CD4-positive, alpha-beta T cell treated with Interleukin-6 at 100 ng/mL for 8 hours (primary cell): ENCODE results near the gene MED15.
"Not testable (repeated sequence)": the region's sequence is repeated elsewhere in the genome, so short reads cannot be mapped to it uniquely, and the experiment has no call there.

Source experiments
- DNase-seq: peaks from one replicate; pipeline ENCODE4 v3.0.0-alpha.2; 2020; ENCODE audit warnings: mixed read lengths, low spot score

MED15 gene

DNA sequence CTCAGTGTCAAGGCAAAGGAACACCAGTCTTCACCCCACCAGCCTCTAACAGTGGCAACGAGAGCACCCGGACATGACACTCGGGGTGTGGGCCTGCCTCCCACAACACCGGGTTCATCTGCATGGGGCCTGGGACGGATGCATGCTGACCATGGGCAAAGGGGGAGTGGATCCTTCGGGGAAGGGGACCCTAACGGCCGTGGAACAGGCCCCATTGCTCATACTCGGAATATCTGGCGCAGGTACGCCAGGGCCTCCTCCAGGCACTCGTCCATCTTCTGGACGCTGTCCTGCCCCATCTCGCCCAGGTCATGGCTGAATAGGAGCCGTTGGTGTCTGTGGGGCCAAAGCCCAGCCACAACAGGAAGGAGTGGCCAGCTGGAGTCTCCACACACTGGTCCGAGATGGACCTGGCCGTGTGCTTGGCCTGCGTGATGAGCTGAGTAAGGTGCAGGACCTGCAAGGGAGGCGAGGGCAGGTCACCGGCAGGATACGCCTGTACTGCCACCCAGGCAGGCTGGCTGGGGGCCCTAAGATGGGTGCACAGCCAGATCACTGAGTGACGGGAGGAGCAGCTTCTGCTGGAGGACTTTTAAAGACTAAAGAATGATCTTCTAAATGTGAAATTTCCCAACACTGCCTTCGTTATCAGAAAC is 96.8 kb downstream of the MED15 start:
- no peak for DNase-seq

DNA sequence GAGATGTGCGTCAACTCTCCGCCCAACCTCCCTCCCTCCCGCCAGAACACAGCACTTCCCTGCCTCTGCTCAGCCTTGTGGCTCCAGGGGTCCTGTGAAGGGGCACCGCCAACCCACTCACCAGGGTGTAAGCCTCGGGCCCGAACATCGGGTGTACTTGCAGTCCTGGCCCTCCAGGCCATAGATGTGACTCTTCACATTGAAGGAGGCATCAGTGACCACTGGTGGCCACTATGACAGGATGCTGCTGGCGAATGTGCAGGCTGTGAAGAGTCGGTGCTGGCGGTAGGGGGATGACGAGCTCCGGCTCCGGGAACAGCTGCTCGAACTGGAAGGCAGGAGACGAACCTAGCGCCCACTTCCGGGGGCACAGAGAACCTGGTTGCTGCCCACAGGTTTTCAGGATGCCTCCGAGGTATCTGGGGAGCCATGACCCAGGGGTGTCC is 97.4 kb downstream of the MED15 start:
- no peak for DNase-seq

DNA sequence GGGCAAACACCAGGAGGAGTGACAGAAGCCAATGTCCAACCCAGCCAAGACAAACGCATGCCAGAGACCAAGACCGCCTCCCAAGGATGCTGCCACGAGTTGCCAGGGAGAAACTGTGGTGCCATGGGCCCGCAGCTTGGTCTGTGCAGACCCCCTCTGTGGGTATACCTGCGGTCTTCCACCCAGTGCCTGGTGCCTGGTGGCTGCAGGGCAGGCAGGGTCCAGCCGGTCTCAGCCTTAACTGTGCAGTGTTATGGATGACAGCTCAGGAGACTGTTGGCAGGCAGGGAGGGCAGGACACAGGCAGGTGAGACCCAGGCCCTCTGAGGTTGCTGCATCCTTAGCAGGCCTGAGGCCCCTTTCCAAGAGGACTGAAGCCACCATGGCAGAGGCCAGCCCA is 97.9 kb downstream of the MED15 start:
- no peak for DNase-seq

DNA sequence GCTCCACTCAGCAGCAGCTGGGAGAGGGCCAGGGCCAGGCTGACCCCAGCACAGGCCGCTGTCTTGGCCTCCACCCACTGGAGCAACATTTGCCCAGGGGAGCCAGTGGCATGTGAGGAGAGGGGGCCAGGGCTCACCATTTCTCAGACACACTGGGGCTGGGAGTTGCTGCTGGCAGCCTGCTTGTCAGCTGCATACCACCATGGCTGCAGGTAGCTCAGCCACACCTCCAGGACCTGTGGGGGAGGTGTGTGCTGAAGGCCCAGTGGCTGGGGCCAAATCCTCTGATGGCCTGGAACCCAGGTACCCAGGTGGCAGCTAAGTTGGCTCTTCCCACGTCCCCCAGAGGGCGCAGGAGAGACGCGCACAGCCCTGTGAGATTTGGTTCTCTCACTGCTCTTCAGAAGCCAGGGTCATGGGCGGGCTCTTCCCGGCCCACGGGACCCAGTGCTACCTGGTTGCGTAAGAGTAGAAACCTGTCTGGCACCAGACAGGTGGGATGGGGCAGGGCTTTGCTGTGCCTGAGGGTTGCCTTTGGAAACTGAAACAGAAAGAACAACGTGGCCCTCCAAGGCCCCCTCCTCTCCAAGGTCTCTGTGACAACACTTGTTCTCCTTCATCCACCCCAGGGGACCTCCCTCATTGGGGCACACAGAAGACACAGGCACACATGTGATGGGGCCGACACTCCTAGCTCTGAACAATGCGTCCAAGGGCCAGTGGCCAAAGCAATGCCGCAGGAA is 98.8 kb downstream of the MED15 start:
- DNase-seq = peak; percentile 70

DNA sequence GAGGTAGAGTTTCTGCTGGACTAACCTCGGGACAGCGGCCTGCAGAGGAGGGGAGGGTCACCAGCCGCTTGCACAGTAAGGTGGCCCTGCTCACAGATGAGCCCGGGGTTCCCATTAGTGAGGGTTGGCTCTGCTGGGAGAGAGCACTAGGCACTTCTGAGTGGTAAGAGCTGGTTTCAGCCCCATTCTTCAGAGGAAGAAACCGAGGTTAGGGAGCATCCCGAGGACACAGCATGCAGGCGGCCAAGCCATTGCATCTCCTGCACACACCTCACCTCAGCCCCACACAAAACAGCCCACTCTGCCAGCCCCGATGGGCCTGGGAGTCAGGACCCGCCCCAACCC is 99.3 kb downstream of the MED15 start:
- no peak for DNase-seq

DNA sequence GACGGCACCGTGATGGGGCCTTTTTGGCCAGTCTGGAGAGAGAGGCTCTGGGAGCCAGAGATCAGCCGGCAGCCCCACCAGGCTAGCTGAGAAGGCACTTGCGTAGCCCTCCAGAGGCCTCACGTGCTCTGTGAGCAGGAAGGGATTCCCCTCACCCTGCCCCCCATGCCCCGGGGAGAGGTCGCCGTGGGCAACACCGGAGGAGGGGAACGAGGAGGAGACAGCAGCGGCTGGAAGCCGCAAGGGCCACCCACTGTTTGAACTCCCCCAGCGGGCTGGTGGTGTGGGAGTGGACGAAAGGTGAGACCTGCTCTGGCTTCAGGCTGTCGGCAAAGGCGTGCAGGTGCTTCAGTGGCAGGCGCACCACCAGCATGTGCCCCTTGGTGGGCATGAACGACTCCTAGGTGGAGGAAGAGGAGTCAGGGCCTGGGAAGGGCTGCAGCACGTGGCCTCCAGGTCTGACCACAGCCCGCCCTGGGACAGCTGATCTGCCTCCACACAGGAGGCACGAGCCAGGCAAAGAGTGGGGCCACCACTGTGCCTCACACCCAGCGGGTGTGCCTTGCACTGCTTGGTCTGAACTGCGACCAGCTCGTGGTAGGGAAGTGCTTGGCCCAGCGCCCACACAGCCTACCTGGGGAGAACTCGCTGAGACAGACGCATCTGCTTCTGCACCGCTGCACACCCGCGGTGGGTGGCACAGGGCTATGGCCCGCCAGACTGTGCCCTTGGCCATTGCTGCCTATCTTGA is 99.9 kb downstream of the MED15 start:
- DNase-seq = no peak

DNA sequence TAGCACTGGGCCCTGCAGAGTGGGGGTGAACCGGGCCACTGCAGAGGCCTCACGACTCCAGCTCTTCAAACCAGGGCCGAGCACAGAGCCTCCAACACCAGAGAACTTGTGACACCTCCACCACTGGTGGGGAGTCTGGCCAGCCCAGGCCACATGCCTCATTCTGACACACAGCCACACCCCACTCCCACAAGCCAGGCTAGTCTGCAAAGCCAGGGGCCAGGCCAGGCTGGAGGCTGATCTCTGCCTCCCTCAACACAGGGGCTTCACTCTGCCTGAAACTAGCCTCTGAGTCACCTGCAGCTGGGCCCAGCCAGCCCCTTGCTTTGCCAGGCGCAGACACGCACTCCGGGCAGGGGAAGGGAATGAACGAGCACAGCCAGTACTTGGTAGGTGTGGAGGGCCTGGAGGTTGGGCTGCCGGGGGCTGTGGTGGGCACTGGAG is 102.9 kb downstream of the MED15 start:
- no peak for DNase-seq

DNA sequence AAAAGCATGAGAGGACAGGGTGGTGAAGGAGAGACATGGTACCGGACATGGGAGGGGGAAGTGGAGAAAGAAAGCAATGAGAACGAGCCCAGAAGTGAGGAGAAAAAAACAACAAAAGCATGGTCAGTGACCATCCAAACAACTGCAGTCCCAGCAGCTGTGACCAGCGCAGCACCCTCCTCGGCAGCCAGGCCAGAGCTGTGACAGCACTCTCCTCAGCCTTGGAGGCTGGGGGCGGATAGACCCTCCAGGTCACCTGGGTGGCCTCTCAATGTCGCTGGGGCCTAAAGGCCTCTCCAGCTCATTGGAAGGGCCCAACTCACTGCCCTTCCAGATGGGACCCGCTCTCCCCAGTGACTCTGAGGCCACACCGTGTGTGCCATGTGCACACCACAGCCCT is 103.3 kb downstream of the MED15 start:
- DNase-seq = no peak

DNA sequence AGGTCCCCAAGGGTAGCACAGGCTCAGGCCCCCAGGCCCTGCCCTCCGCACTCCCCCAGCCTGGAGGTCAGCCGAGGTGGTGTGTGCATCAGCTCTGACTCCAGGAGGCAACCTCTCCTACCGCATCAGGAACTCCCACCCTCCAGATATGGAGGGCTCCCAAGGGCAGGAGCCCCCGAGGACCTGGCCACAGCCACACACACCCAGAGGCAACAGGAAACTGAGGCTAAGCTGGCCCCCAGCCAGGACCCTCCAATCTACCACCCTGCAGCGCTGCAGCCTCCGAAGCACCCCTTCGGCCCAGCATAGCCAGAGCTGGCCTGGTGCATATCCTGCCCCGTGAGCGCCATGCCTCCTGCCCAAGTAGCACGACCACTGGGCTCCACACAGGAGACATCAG is 104.0 kb downstream of the MED15 start:
- no peak for DNase-seq

DNA sequence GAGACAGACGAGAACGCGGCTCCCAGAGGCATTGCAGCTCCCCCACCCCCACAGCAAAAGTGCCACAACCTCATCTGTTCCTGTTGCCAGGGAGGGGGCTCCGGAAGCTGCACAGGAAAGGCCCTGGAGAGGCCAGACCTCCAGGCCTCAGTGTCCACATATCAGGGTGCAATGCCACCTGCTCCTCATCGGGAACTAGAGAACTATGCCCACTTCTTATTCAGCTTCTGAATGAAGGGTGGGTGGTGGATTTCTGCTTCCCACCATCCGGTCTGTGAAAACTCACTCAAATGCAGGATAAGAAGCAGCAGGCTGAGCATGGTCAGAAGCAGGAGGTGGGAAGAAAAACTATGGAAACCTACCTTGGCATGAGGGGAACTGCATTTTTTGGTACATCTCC is 105.9 kb downstream of the MED15 start:
- DNase-seq = no peak

DNA sequence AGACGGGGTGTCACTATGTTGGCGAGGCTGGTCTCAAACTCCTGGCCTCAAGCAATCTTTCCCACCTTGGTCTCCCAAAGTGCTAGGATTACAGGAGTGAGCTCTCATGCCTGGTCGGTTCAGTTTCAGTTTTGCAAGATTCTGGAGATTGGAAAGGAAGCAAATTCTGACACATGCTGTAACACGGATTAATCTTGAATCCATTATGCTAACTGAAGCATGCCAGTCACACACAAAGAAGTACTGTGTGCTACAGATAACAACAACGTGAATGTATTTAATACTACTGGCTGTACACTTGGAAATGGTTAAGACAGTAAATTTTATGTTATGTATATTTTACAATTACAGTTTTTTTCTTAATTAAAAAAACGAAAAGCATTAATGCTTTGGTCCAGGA is 107.6 kb downstream of the MED15 start:
- DNase-seq = no peak

DNA sequence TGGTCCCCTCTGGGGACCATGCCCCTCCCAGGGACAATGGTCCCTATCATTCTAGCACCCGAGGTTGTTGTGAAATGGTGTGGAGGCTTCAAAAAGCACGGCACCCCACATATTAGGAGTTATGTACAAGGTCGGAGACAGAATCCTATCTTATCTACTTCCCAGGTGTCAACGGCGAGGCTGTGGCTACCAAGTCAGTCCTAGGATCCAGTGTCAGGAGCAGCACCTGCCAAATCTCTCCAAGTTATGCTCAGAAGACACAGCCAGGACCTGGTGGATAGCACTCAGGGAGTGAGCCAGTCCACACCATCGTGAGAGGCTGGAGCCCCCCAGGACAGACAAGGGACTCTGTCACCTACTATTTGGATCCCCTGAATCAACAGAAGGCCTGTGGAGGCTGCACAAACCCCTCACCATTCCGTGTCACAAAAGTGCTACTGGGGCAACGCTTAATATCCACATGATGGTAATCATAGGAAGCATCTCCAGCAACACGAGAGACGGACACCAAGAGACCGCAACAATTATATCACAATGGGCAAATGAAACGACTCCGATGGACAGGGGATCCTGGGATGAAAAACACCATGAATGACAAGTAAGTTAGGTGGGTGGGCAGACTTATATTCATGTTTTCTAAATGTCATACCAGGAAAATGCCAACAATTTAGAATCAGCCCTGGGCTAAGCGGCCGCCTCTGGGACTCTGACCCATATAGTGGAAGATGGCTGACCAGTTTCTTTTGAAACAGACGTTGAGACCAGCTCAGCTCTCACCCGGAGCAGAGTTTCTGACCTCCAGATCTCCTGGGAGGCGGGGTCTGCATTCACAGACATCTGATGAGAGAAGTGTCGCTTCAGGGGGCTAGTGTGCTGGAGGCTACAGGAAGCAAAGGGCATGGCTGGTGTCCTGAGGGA is 108.4 kb downstream of the MED15 start:
- DNase-seq = no peak

DNA sequence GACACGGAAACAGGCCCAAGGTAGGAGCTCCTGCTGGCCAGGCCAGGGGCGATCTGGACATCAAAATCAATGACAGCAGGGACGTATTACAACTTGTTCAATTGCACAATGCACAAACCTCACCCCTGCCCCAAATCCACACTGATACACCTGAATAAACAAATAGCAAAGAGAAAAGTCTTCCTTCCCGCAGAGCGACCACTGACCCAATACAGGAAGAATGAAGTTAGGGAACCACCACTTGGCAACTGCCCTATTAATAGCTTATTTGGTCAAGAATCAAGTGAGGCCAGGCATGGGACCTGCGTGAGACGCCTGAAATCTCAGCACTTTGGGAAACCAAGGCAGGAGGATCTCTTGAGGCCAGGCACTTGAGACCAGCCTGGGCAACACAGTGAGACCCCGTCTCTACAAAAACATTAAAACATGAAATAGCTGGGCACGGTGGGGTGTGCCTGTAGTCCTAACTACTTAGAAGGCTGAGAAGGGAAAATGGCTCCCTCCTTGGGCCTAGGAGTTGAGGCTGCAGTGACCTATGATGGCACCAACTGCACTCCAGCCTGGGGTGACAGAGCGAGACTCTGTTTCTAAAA is 109.1 kb downstream of the MED15 start:
- DNase-seq = no peak

DNA sequence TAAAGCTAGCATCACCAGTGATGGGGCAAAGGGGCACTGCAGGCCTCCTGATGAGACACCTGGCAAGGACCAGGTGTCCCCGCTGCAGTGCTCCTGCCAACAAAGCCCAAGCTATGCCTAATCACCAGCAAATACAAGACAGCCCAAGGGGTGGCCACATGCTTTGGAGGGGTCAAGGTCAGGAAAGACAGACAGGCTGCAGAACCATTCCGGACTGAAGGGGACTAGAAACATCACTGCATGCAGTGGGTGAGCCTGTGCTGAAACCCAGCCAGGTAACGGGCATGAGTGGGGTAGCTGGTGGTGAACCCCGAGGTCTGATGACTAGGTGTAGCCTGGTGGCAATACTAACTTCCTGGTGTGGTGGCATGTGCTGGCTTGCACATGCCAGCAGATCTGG is 111.1 kb downstream of the MED15 start:
- no peak for DNase-seq

DNA sequence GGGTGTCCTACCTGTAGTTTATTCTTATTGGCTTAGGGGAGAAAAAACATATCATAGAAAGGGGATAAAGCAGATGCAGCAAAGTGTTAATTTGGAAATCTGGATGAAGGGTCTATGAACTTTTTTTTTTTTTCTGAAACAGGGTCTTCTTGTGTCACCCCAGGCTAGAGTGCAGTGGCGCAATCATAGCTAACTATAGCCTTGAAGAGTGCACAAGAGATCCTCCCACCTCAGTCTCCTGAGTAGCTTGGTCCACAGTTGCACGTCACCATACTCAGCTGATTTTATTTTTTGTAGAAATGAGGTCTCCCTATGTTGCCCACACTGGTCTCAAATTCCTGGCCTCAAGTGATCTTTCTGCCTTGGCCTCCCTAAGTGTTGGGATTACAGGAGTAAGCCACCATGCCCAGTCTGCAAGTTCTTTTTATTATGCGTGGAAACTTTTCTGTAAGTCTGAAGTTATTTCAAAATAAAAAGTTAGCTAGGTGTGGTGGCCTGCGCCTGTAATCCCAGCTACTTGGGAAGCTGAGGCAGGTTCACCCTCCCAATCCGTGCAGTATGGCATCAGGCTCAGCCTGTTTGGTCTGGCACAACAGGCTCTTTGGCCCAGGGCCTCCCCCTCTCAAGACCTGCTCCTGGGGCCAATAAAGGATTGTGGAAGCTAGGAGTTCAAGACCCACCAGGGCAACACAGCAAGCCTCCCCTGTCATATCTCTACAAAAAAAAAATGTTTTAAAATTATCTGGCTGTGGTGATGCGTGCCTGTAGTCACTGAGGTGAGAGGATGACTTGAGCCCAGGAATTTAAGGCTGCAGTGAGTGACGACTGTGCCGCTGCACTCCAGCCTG is 111.9 kb downstream of the MED15 start:
- no peak for DNase-seq

DNA sequence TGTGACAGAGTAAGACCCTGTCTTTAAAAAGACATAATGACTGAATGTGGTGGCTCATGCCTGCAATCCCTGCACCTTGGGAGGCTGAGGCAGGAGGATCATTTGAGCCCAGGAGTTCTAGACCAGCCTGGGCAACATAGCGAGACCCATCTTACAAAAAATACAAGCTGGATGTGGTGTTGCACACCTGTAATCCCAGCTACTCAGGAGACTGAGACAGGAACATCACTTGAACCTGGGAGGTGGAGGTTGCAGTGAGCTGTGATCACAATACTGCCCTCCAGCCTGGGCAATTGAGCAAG is 112.4 kb downstream of the MED15 start:
- not testable (repeated sequence) for DNase-seq

DNA sequence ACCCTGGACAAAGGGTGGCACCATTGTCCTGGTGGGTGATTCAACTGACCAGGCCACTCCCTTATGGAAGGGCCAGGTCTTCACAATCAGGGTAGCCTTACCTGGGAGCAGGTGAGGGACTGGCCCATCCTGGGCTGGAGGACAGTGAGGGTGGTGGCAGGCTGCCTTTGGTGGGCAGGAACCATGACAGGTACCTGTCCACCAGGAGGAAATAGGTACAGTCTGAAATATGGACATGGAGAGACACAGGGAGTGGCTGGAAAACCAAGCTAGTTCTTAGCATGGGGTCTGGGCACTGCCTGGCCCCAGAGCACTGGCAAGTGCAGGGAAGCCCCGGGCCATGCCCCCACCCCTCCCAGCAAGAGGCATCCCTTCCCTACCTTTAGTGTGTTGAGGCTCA is 113.8 kb downstream of the MED15 start:
- no peak for DNase-seq

DNA sequence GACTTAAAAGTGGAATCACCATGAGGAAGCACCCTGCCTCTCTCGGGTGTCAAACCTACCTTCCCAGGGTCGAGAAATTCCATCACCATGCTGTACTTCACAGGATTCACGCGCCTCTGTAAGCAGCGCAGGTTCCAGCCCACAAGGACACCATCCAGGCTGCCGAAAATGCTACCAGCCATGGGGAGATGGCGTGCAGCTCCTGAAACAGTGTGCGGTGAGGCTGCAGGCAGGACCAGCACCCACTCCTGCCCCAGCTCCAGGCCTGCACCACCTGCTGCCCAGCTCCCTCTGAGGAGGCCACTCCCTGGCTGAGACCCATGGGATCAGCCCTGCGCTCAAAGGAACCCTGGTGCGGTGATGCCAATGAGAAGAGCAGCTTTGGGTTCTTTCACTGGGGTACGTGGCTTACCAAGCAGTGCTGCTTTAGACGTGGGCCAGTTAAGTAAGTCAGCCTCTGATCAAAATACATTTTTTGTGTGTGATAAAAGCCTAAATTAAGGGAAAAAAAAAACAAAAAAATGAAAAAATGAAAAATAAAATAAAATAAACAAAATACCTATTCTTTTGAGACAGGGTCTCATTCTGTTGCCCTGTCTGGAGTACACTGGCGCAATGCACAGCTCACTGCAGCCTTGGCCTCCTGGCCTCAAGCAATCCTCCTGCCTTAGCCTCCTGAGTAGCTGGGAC is 115.4 kb downstream of the MED15 start:
- DNase-seq = no peak

DNA sequence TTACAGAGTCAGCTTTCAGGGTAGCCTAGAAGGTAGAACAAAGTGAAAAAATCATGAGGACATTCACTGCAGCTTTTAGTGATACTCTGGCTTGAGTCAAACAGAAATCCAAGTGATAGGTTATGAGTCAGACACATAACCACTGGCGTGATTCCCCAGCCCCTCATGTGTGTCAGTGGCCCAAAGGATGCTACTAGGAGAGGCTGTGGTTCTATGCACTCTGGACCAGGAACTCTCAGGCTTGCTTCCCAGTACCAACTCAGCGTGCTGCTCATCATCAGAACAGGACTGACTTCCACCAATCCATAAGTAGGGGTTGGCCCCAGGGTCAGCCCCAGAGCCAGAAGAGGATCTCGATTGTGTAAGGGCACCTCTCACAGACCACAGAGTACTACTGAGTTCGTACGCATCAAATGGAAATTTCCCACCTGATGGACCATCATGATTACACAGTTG is 116.8 kb downstream of the MED15 start:
- DNase-seq = no peak

DNA sequence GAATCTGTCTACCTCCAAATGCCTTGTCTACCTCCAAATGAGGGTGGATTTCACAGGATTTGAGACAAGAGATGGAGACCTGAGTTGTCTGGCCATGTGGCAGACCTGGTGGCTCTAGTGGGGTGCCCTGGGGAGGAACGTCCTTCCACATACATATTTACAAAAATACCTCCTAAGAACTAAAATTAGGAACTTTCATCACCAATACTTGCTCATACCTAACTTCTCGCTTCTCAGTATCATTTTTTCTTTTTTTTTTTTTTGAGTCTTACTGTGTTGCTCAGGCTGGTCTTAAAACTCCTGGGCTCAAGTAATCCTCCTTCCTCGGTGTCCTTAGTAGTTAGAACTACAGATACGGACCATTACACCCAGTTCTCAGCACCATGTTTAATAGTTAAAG is 117.9 kb downstream of the MED15 start:
- no peak for DNase-seq
